NCI-H1092 (cell line): ENCODE measurements around the gene DNAJA2.

Experiments
- DNase-seq: peaks from one replicate; lab custom pipeline; 2025; lab: John Stamatoyannopoulos, UW

Gene DNAJA2

GRCh38 chr16:46926470-46927225 lies 46.8 kb downstream of the DNAJA2 start:
- no peak for DNase-seq

DNA sequence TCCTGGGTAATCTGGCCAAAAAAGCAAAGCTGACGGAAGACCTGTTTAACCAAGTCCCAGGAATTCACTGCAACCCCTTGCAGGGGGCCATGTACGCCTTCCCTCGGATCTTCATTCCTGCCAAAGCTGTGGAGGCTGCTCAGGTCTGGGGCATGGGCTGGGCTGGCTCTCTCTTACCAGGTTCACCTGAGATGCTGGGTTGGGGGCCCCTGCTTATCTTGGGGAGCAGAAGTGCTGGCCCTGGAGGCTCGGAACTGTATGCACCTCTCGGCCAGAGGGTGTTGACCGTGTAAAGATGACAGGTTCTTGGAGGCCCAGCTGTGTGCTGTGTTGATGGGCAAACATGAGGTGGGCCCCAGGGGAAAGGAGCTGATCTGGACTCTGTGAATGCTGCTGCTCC lies 49.1 kb downstream of the DNAJA2 start:
- DNase-seq, result no peak

- no peak for DNase-seq
Measured at GRCh38 chr16:46923513-46924295, 49.8 kb downstream of the DNAJA2 start.

DNA sequence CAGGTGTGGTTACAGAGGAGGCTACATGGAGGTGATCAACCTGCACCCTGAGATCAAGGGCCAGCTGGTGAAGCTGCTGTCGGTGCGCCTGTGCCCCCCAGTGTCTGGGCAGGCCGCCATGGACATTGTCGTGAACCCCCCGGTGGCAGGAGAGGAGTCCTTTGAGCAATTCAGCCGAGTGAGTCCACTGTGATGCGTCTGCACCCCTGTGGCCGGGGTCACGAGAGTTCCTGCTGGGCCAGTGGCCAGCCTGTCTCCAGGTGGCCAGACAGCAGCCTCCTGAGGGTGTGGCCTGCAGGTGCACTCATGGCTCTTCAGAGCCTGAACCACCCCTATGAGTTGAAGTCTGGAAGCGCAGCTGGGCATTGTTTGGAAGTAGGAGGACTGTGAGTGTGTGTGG lies 51.2 kb downstream of the DNAJA2 start:
- DNase-seq, result no peak

- no peak for DNase-seq
Measured at GRCh38 chr16:46920402-46921068, 52.9 kb downstream of the DNAJA2 start.

DNA sequence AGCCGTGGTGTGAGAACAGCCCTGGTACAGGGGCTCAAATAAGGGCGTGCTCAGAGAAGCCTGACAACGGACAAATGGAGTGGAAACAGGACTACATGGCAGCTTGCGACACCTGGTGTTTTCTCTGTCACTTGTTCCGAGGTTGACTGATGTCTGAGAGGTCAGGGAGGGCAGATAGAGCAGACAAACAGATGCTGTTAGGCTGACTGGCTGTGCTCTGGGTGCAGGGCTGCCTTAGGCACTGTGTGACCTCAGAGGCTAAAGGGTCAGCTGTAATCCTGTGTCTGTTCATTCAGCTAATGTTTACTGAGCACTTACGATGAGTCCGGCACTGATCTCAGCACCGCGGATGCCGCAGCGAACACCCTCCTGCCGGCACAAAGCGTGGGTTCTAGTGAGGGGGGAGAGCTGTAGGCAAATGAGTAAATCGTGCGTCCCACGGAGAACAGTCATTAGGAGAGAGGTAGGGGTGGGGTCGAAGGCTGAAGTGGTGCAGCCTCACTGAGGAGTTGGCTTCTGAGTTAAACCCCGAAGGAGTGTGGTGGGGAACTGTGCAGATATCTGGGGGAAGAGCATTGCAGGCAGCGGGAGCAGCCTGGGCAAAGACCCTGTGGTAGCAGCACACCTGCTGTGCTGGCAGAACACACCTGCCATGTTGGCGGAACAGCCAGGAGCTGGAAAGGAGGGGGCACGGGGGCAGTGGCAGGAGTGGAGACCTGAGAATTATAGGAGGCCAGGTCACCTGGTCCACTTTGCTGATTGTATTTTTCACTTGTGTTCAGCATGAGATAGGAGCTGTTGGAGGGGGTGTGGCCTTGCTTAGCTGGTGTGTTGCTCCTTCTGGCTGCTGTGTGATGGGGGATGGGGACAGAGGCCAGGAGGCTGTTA lies 54.3 kb downstream of the DNAJA2 start:
- DNase-seq, result no peak

DNA sequence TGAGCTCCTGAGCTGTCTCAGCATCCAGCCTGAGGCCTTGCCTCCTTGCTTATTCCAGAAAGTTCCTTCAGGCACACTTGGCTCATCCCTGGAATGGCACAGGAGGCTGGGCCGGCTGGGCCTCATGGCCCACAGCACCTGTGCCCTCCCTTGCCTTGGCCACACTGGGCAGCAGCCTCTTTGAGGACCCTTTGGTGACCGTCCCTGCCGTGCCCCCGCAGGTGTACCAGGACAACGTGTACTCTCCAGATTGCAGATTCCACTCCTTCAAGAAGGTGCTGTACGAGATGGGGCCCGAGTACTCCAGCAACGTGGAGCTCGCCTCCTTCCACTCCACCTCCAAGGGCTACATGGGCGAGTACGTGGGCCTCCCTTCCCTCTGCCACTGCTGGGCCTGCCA lies 55.1 kb downstream of the DNAJA2 start:
- no peak for DNase-seq

- no peak for DNase-seq
Measured at GRCh38 chr16:46916980-46917379, 56.5 kb downstream of the DNAJA2 start.

DNA sequence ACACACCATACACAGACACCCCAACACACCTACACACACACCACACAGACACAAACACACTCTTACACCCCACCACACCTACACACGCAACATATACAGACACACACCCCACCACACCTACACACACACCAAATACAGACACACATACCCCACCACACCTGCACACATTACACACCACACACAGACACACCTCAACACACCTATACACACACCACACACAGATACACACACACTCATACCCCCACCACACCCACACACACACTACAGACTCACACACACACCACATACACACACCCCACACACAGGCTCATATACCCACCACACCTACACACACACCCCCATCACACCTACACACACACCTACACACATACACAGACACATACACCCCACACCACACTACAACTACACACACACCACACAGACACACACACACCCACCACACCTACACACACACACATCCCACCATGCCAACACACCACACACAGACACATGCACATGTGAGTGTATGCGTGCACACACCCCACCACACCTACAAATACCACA lies 57.9 kb downstream of the DNAJA2 start:
- DNase-seq, result no peak

DNA sequence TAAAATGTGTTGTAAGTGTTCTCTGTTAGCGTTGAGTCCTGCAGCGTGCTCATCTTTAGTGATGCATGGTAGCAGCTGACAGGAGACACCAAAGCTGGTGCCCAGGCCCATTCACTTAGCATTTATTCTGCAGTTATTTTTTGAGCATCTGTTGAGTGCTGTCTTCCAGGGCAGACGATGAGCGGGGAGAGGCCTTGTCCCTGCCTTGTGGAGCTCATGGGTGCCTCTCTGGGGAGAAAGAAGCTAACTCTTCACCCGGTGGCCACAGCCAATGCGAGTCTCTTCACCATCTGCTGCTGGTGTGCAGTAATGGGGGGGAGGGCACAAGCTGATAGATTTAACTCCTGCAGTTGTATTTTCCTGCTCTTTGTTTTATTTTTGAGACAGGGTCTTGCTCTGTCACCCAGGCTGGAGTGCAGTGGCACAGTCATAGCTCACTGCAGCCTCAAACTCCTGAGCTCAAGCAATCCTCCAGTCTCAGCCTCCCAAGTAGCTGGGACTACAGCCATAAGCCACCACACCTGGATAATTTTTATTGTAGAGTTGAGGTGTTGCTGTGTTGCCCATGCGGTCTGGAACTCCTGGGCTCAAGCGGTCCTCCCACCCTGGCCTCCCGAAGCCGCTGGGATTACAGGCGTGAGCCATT lies 58.8 kb downstream of the DNAJA2 start:
- no peak for DNase-seq

GRCh38 chr16:46911650-46912049 lies 61.8 kb downstream of the DNAJA2 start:
- no peak for DNase-seq

GRCh38 chr16:46911038-46911437 lies 62.4 kb downstream of the DNAJA2 start:
- DNase-seq, result no peak

GRCh38 chr16:46908540-46909372 lies 64.7 kb downstream of the DNAJA2 start:
- DNase-seq, result peak; percentile 55

DNA sequence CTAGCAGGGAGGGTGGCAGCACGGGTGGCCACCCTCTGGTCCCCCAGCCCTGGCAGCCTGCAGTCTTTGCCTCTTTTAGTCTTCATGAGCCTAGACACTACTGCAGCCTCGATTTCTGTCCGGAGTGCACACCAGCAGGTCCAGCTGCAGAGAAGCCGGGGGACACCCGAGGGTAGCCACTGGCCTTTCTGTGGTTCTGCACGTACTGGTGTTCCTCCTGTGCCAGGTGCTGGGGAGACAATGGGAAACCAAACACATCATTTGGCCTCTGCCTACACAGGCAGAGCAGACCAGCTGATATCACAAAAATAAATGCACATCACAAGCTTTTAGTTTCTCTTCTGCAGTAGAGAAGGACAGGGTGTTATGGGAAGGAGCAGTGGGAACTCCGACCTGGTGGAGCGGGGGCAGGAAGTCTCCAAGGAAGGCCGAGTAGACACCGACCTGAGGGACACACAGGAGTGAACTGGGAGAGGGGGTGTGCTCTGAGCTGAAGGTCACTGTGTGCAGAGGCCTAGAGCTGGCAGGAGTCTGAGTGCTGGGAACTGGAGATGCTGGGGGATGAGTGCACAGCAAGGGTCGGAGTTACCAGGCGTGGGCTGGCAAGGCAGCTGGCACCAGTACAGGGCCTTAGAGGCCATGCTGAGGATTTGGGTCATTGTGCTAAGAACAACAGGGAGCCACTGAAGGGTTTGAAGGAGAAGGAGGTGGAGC lies 66.3 kb downstream of the DNAJA2 start:
- DNase-seq, result no peak

DNA sequence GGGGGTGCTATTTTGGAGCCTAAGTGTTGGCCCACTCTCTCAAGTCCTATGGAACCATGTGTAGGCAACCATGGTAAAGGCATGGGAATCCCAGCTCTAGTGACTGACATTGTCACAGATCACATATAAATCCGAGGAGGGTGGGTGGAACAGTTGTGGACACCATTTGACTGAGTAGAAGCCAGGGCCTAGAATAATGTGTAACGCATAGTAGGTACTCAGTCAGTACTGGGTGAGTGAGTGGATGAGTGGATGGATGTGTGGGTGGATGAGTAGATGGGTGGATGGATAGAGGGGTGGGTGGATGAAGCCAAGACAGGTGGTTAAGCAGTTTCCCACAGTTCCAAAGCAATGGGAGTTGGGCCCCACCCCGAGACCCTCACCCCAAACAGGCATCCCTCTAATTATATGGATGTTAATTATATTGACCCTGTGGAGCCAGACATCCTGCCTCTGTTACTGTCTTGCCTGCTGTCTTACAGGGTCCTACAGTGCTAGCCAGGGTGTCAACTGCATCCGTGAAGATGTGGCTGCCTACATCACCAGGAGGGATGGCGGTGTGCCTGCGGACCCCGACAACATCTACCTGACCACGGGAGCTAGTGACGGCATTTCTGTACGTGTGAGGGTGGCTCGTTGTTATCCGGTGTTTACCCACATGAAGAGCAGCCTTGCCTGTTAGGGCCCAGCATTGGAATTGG lies 67.0 kb downstream of the DNAJA2 start:
- no peak for DNase-seq
